GM18951 (cell line): ENCODE measurements around the gene DLX1.

Experiments
- POLR2A ChIP-seq: IDR thresholded peaks from 4 replicates; pipeline ENCODE4 v1.6.1; 2011; ENCODE audit warnings: mild to moderate bottlenecking; ENCODE audit not compliant: insufficient read length, insufficient read depth; ENCODE audit errors: extremely low read depth
- in situ Hi-C: fragments of 300-500 bp; cut with MboI; formaldehyde crosslinking; loops from one replicate; pipeline ENCODE4 v1.12.0; 2022; ENCODE audit warnings: low sequenced_read_pairs, mixed read lengths, inconsistent platforms; ENCODE audit not compliant: unreplicated experiment

DLX1 gene

DNA sequence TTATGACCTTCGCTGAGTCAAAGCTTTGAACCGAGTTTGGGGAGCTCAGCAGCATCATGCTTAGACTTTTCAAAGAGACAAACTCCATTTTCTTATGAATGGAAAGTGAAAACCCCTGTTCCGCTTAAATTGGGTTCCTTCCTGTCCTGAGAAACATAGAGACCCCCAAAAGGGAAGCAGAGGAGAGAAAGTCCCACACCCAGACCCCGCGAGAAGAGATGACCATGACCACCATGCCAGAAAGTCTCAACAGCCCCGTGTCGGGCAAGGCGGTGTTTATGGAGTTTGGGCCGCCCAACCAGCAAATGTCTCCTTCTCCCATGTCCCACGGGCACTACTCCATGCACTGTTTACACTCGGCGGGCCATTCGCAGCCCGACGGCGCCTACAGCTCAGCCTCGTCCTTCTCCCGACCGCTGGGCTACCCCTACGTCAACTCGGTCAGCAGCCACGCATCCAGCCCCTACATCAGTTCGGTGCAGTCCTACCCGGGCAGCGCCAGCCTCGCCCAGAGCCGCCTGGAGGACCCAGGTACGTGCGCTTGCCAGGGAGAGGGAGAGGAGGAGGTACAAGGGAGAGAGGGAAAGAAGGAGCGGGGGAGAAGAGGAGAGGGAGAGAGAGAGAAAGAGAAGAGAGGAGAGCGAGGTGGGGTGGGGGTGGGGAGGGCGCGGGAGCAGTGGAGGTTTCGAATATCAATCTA is at the start of gene DLX1:
Gene DLX1 (plus strand): TSS at position 48 of the 700 bp plus-strand sequence. CDS start 171 bp downstream, at position 219.
- in situ Hi-C loops: no loop called here
- no peak for TF ChIP-seq POLR2A

DNA sequence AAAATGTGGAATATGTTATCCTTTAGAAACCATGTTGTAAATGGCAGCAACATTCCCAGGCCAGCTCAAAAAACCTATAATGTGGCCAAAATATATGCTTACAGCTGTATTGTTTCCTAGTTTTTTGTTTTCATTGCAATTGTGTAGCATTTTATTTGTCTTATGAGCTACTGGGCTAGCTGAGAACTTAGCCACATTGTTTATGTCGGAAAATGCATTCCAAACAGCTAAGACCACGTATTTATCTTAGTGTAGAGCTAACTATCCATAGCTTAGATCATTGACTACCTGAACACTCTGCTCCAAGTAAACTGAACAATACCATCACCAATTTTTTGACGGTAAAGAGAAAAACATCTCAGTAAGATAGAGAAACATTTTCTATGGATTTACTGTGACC is 47.2 kb upstream of the DLX1 start:
- in situ Hi-C loops: no loop called here

DNA sequence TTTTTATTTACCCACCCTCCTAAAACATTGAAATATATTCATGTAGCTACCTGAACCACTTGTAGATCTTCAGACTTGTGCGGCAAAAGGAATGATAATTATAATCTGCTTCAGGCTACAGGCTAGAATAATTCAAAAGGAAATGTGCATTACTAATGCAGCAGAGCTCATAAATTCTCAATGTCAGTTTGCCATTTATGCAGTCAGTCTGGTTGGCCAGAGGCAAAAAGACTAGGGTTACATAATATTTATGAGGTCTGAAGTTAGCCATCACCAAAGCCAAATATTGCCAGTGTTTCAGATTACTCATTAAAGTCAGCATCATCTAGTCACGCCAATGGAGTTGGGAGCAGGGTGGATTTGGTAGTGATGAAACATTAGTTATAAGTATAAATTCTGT is 46.7 kb upstream of the DLX1 start:
- in situ Hi-C loops: no loop called here
- no peak for TF ChIP-seq POLR2A

More for the DNA sequence above, 47.2 kb upstream of the DLX1 start:
- TF ChIP-seq POLR2A: no peak

GRCh38 chr2:172039011-172039704 is 46.1 kb upstream of the DLX1 start:
- in situ Hi-C loops: no loop called here
- TF ChIP-seq POLR2A: no peak

GRCh38 chr2:172040311-172040710 is 45.0 kb upstream of the DLX1 start:
- in situ Hi-C loops: no loop called here
- TF ChIP-seq POLR2A: no peak

- TF ChIP-seq POLR2A: no peak
- in situ Hi-C loops: no loop called here
Measured at GRCh38 chr2:172046080-172046678, 39.1 kb upstream of the DLX1 start.

- in situ Hi-C loops: no loop called here
Measured at GRCh38 chr2:172046866-172047565, 38.3 kb upstream of the DLX1 start.

GRCh38 chr2:172047566-172048507 is 37.5 kb upstream of the DLX1 start:
- in situ Hi-C loops: no loop called here
- no peak for TF ChIP-seq POLR2A

More at GRCh38 chr2:172046866-172047565, 38.3 kb upstream of the DLX1 start:
- no peak for TF ChIP-seq POLR2A

DNA sequence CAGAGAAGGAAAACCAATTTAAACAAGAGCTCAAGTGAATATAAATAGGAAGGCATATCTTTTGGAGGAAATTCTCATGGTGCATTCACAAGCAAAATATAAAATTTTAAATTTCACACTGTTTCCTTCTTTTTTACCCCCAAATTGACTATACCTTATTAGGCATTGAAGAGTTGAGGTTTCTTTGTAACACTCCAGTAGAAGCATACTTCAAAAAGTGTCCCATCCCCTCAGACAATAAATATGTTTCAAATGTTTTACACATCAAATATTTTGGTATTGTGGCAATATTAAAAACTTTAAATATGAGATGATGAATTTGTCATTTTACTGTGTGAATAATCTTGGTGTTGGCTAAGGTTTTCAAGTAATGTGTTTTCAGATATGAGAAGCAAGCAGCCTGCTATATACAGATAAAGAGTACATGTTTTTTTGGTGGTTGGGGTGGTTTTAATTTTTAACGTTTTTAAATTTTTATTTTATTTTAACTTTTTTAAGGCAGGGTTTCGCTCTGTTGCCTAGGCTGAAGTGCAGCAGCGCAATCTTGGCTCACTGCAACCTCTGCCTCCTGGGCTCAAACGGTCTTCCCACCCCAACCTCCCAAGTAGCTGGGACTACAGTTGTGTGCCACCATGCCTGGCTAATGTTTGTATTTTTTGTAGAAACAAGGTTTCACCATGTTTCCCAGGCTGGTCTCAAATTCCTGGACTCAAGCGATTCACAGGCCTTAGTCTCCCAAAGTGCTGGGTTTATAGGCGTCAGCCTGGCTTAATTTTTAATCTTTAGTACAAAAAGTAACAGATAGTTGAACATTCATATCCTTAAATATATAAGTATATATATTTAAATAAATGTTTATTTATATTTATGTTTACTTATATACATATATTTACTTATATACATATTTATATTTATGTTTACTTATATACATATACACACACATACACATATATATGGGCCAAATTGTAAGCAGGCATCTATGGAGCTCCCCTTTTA is 36.5 kb upstream of the DLX1 start:
- no peak for TF ChIP-seq POLR2A
- in situ Hi-C loops: no loop called here

GRCh38 chr2:172049567-172050120 is 35.7 kb upstream of the DLX1 start:
- TF ChIP-seq POLR2A: no peak
- in situ Hi-C loops: no loop called here

DNA sequence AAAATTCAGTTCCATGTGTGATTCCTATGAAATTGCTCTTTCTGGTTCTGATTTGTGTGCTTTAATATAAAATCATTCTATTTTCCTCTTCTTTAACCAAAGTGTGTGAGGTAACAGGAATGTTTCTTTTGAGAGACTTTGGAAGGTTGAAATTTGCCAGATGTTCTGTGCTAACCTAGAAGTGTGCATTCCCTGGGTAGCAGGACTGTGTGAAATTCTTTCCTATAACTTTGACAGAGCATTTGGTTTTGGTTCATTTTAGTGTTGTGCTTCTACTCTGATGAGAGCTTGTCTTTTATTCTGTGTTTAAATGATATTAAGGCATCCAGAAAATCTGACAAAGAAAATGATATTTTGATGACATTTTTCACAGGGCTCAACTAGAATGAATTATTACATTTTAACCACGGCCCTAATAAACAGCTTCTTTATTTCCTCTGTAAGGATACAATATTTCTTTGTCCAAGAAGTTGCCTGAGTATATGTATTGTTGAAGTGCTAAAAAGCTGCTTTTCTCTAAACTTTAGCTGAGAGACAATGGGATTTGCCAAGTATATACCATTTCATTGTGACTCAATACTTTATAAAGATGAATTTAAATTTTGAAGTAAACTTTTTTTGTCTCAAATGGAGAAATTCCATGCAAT is 34.7 kb upstream of the DLX1 start:
- in situ Hi-C loops: no loop called here
- no peak for TF ChIP-seq POLR2A
